GM19372 (cell line): Measurements from ENCODE around the gene ATG7.
"Not testable (repeated sequence)": the region's sequence is repeated elsewhere in the genome, so short reads cannot be mapped to it uniquely, and the experiment has no call there.

Experiments used
- ATAC-seq: cut with Tn5 transposase; IDR thresholded peaks from one replicate; pipeline ENCODE4 v1.9.1; 2021; ENCODE audit warnings: mild to moderate bottlenecking, low read depth, moderate library complexity; ENCODE audit not compliant: unreplicated experiment

Gene ATG7

GRCh38 chr3:11558918-11559815 lies 287.0 kb downstream of the ATG7 start:
- no peak for ATAC-seq

- no peak for ATAC-seq
Measured at GRCh38 chr3:11559816-11560633, 287.8 kb downstream of the ATG7 start.

GRCh38 chr3:11560746-11561145 lies 288.5 kb downstream of the ATG7 start:
- ATAC-seq, result no peak

- no peak for ATAC-seq
Measured at GRCh38 chr3:11562277-11562881, 290.2 kb downstream of the ATG7 start.

- ATAC-seq, result no peak
Measured at GRCh38 chr3:11563159-11563864, 291.1 kb downstream of the ATG7 start.

GRCh38 chr3:11563865-11564185 lies 291.6 kb downstream of the ATG7 start:
- ATAC-seq, result no peak

- ATAC-seq, result no peak
Measured at GRCh38 chr3:11564577-11565001, 292.4 kb downstream of the ATG7 start.

GRCh38 chr3:11565072-11565471 lies 292.9 kb downstream of the ATG7 start:
- no peak for ATAC-seq

GRCh38 chr3:11565492-11565891 lies 293.3 kb downstream of the ATG7 start:
- no peak for ATAC-seq

- ATAC-seq, result no peak
Measured at GRCh38 chr3:11565932-11566331, 293.7 kb downstream of the ATG7 start.

- ATAC-seq, result no peak
Measured at GRCh38 chr3:11566478-11566877, 294.3 kb downstream of the ATG7 start.

- ATAC-seq, result no peak
Measured at GRCh38 chr3:11566916-11567315, 294.7 kb downstream of the ATG7 start.

- ATAC-seq, result no peak
Measured at GRCh38 chr3:11567516-11568467, 295.6 kb downstream of the ATG7 start.

- ATAC-seq, result no peak
Measured at GRCh38 chr3:11568503-11569155, 296.4 kb downstream of the ATG7 start.

GRCh38 chr3:11569156-11569741 lies 297.1 kb downstream of the ATG7 start:
- ATAC-seq, result no peak

GRCh38 chr3:11570251-11570650 lies 298.1 kb downstream of the ATG7 start:
- no peak for ATAC-seq

- ATAC-seq, result no peak
Measured at GRCh38 chr3:11570789-11571495, 298.7 kb downstream of the ATG7 start.

GRCh38 chr3:11572660-11573059 lies 300.5 kb downstream of the ATG7 start:
- not testable (repeated sequence) for ATAC-seq
